Measurements from ENCODE around the gene GCH1. TPM values are rescaled to one million over a fixed set of nuclear protein-coding genes. Genes with fewer than 3 reads are reported as not detected.
A peak's percentile ranks its signal among the peaks of the same experiment; 100 is the strongest.
"Not testable (repeated sequence)": the region's sequence is repeated elsewhere in the genome, so short reads cannot be mapped to it uniquely, and the experiment has no call there.

GCH1 gene
- total RNA-seq, 1 donor from 2014 or later: 8.9 TPM

GRCh38 chr14:54906075-54906474, 3.4 kb upstream of the GCH1 start:
- no peak for ATAC-seq

- ATAC-seq: peak; percentile 80
These were observed 494 bp downstream of the GCH1 start for GRCh38 chr14:54902143-54902520.

- peak; percentile 39 for ATAC-seq
These were observed 1.1 kb downstream of the GCH1 start for GRCh38 chr14:54901380-54902142.

GRCh38 chr14:54899573-54899972, 3.1 kb downstream of the GCH1 start:
- no peak for ATAC-seq

GRCh38 chr14:54897809-54898555, 4.6 kb downstream of the GCH1 start:
- not testable (repeated sequence) for ATAC-seq

GRCh38 chr14:54895683-54896082, 6.9 kb downstream of the GCH1 start:
- no peak for ATAC-seq

- no peak for ATAC-seq
These were observed 7.6 kb downstream of the GCH1 start for GRCh38 chr14:54894995-54895394.

GRCh38 chr14:54893151-54893760, 9.4 kb downstream of the GCH1 start:
- peak; percentile 42 for ATAC-seq

GRCh38 chr14:54891471-54892245, 11.0 kb downstream of the GCH1 start:
- ATAC-seq: no peak

- no peak for ATAC-seq
These were observed 11.8 kb downstream of the GCH1 start for GRCh38 chr14:54890788-54891187.

- ATAC-seq: no peak
These were observed 12.7 kb downstream of the GCH1 start for GRCh38 chr14:54889919-54890318.

- ATAC-seq: no peak
These were observed 20.1 kb downstream of the GCH1 start for GRCh38 chr14:54882521-54882920.

GRCh38 chr14:54881761-54882401, 20.7 kb downstream of the GCH1 start:
- ATAC-seq: peak; percentile 36

- ATAC-seq: peak; percentile 62
These were observed 21.3 kb downstream of the GCH1 start for GRCh38 chr14:54881235-54881760.

- ATAC-seq: no peak
These were observed 25.0 kb downstream of the GCH1 start for GRCh38 chr14:54877703-54878021.

- ATAC-seq: no peak
These were observed 25.5 kb downstream of the GCH1 start for GRCh38 chr14:54877015-54877702.

GRCh38 chr14:54875648-54876047, 27.0 kb downstream of the GCH1 start:
- ATAC-seq: not testable (repeated sequence)

- not testable (repeated sequence) for ATAC-seq
These were observed 32.2 kb downstream of the GCH1 start for GRCh38 chr14:54870154-54871090.

GRCh38 chr14:54867011-54867410, 35.6 kb downstream of the GCH1 start:
- no peak for ATAC-seq

GRCh38 chr14:54866588-54866987, 36.0 kb downstream of the GCH1 start:
- no peak for ATAC-seq
